NCI-H2227 treated with DMSO at 0.1 percent for 48 hours (cell line): ENCODE data around the gene CAPN13.
"Not testable (repeated sequence)": the region's sequence is repeated elsewhere in the genome, so short reads cannot be mapped to it uniquely, and the experiment has no call there.

Source experiments
- DNase-seq: peaks from one replicate; lab custom pipeline; 2025; lab: John Stamatoyannopoulos, UW

Gene CAPN13

GRCh38 chr2:30705056-30705455 lies 102.2 kb downstream of the CAPN13 start:
- DNase-seq: no peak

DNA sequence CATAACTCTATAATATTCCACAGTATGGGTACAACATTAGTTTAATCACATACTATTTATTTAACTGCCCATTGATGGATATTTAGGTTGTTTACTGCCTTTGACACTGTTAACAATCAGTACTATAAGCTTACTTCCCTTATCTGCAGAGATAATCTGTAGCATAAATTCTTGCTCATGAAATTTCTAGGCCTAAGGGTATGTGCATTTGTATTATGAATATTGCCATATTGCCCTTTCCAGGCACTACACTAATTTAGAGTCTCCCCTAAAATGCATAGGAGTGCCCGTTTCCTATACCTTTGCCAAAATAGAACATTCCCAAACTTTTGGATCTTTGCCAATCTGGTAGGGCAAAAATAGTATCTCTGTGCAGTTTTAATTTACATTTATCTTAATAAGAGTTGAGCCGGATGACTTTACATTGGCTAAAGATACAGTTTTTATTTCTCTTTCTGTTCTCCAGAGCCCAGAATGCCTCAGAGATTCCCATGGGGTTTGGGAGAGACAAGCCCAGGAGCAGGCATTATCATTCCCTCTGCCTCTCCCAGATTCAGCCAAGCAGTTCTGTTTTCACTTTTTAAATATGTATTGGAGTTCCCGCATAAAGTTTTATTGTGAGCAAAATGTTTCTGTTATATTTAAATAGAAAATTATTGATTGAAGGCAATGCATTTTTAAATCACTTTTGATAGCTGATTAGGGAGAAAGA lies 102.8 kb downstream of the CAPN13 start:
- DNase-seq: no peak

GRCh38 chr2:30702694-30703093 lies 104.6 kb downstream of the CAPN13 start:
- DNase-seq: no peak

DNA sequence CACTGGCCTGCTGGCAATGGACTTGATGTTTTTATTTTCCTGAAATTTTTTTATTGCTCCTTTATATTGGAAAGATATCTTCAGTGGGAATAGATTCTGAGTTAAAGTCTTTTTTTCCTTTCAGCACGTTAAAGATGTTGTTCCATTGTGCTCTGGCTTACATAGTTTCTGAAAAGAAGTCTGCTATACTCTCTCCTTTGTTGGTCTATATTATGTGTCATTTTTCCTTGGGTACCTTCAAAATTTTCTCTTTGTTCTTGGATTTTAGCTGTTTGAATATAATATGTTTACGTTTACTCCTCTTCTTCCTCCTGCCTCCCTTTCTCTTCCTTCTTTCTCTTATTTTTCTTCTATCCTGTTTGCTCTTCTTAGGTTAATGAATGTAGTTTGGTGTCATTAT lies 105.5 kb downstream of the CAPN13 start:
- no peak for DNase-seq

DNA sequence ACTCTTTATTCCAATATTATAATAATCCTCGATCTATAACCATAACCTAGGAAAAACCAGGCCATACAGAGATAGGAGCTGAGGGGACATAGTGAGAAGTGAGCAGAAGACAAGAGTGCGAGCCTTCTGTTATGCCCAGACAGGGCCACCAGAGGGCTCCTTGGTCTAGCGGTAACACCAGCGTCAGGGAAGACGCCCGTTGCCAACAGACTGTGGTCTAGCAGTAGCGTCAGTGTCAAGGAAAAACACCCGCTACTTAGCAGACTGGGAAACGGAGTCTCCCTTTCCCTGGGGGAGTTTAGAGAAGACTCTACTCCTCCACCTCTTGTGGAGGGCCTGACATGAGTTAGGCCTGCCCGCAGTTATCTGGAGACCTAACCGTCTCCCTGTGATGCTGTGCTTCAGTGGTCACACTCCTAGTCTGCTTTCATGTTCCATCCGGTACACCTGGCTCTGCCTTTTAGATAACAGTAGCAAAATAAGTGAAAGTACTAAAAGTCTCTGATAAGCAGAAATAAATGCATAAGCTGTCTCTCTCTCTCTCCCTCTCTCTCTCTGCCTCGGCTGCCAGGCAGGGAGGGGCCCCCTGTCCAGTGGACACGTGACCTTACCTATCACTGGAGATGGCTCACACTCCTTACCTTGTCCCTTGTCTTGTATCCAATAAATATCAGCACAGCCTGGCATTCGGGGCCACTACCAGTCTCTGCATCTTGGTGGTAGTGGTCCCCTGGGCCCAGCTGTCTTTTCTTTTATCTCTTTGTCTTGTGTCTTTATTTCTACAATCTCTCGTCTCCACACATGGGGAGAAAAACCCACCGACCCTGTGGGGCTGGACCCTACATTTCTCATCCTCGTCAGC lies 109.8 kb downstream of the CAPN13 start:
- not testable (repeated sequence) for DNase-seq

DNA sequence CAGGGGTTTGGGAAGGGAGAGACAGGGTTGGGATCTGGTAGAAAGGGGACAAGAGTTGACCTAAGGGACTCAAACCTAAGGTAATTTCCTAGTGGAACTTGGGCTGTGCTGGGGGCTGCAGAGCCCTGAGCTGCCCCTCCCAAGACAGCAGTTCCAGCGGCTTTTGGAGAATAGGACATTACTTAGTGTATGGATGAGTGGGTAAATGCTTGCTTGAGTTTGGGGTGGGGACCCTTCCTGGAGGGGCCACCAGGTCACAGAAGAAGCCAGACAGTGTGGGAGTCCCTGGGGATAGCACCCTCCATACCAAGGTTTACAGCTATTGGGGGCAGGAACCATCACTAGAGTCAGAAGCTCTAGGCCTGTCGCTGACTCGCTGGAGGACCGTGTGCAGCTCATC lies 111.5 kb downstream of the CAPN13 start:
- no peak for DNase-seq

DNA sequence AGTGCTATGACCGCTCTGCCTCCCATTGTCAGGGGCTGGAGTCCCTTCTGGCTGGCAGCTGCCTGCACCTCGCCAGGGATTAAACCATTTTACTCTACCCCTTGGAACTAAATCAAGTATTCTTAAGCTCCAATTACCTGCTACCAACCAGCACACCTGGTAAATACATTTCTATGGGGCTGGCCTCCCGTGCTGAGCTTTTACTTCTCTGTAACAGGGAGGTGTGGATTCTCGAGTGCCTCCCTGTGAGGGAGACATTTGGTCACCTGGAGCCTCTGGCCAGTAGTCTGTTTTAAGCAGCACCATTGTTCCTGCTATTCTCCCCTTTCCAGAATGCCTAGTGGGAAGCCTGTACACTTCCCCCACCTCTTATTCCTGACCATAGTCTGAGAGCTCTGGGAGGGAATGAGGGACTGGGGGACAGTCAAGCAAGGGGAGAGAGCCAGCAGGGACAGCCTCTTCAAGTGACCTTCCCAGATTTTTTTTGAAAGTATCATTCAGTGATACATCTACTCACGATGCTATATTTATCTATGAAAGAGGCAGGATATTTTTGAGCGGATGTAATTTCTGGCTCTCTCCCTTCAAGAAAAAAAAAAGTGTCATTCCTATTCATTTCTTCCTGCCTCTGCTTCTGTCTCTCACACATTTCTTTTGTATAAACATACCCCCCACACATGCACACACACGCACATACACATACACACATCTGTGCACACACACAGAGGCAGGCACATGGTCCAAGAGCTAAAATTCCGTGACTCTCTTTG lies 112.8 kb downstream of the CAPN13 start:
- DNase-seq: no peak

- DNase-seq: no peak
Observed at GRCh38 chr2:30693821-30694281, 113.4 kb downstream of the CAPN13 start.

DNA sequence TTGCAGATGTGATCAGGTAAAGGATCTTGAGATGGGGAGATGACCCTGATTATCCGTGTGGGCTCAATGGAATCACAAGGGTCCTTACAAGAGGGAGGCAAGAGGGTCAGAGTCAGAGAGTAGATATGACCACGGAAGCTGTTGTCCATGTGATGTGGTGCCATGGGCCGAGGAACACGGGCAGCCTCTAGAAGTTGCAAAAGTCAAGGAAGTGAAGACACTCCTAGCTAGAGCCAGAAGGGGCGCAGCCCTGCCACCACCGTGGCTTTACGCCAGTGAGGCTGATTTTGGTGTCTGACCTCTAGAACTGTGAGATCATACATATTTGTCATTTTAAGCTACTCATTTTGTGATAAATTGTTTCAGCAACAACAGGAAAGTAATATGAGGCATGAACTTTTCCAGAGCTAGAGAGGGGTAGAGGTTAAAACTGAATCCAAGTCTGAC lies 114.4 kb downstream of the CAPN13 start:
- DNase-seq: no peak

- no peak for DNase-seq
Observed at GRCh38 chr2:30691948-30692828, 115.1 kb downstream of the CAPN13 start.

DNA sequence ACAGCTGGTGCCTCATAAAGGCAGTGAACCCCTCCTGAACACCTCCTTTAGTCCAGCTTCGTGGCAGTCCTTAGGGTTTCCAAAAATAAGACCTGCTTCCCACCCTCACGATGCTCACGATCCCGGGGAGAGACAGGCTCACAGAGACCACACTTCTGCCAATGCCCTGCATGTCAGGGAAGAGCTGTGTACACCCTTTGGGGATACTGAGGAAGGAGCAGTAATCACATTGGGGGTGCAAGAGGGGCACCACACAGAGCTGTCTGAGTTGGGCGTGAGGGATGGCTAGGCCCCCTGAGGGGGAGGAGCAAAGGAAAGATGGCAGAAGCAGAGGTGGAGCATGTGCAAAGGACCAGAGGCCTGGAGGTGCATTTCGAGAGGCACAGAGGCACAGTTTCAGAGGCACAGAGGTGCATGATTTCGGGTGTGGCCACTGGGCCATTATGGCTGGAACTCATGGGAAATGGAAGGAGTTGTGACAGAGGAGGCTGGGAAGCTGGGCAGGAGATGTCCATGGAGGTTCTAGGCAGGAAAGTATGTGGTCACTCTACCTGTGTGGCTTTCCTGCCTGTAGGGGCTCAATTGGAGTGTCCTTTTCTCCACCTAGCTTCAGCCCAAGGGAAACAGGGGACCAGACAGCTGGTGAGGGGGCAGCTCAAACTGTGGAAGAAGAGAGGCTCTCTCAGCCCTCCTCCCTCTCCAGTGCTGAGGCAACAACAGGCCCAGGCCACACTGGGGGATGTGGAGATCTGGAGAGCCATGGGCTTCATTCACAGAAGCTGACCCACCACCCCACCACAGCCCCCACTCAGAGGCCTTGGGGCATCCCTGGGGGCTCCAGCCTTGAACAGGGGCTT lies 115.9 kb downstream of the CAPN13 start:
- no peak for DNase-seq

GRCh38 chr2:30690126-30690561 lies 117.1 kb downstream of the CAPN13 start:
- no peak for DNase-seq

GRCh38 chr2:30689496-30690125 lies 117.6 kb downstream of the CAPN13 start:
- no peak for DNase-seq

DNA sequence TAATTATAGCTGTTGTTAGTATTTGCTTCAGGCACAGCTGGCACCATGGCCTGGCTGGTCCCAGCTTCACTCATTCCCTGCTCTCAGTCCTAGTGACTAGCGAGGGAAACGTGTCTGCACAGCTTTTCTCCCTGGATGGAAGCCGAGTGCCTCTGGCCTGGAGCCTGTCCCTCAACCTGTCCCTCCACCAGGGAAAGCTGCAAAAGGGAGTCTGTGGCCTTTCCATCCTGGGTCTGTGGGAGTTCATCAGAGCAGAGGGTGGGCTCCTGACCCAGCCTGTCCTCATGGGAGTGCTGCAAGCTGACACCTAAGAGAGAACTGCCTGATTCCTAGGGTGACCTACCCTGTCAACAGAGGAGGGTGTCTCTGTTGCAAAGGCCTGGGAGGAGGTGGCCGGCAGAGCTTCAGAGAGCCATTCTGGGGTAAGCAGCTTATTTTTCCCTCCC lies 118.3 kb downstream of the CAPN13 start:
- peak; percentile 50 for DNase-seq

- DNase-seq: no peak
Observed at GRCh38 chr2:30686669-30687068, 120.6 kb downstream of the CAPN13 start.

DNA sequence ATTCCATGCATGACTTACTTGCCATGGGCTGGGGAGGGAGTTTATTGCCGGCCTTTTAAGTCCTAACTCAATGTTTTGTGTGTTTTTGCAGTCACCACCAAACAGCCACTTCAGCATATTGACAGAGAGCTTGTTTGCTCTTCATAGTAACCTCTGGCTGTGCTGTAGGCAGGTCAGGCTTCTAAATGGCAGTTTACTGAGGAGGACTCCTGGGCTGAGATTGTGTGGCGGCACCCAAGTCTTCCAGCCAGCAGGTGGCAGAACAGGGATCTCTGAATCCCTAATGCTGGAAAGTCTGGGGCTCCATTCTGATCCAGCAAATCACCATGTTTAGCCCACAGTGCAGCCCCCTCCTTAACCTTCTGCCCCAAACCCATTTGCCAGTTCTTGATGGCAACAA lies 121.2 kb downstream of the CAPN13 start:
- DNase-seq: peak; percentile 47

DNA sequence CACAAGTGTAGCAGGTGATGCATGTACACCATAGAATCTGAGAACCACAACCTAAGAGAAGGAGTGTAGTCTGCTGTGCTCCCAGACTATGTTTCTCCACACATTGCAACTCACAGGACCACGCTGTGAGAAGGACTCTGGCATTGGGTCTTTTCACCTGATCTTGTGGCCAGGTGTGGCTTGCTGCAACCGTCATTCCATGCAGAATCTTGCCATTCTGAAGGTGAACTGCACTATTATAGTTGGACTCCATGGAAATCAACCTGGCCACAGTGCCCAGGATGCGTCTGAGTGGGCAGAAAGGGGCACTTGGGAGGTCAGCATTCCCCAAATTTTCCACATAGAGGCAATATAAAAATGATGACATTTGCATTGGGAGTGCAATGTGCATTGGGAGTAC lies 122.2 kb downstream of the CAPN13 start:
- no peak for DNase-seq

- DNase-seq: no peak
Observed at GRCh38 chr2:30684516-30684915, 122.7 kb downstream of the CAPN13 start.

GRCh38 chr2:30684026-30684425 lies 123.2 kb downstream of the CAPN13 start:
- DNase-seq: no peak
